Parathyroid adenoma (tissue), 2 donors: ENCODE data around the gene ADAMTS4.

Experiments
- H2AFZ ChIP-seq: fragments of 300-600 bp; sonication (generic); one replicate; pipeline ENCODE4 v1.7.0; 2017; ENCODE audit warnings: antibody characterized with exemption, mild to moderate bottlenecking
- H3K27ac ChIP-seq: fragments of 300-600 bp; sonication (generic); one replicate; pipeline ENCODE4 v1.7.0; 2017
- H3K27me3 ChIP-seq: fragments of 300-600 bp; sonication (generic); one replicate; pipeline ENCODE4 v1.7.0; 2017; ENCODE audit warnings: low read length; ENCODE audit not compliant: control insufficient read depth, insufficient read depth
- H3K36me3 ChIP-seq: fragments of 300-600 bp; sonication (generic); one replicate; pipeline ENCODE4 v1.7.0; 2017; ENCODE audit warnings: low read length; ENCODE audit not compliant: control insufficient read depth, insufficient read depth
- H3K4me1 ChIP-seq: fragments of 300-600 bp; sonication (generic); one replicate; pipeline ENCODE4 v1.7.0; 2017; ENCODE audit warnings: control low read depth
- H3K4me2 ChIP-seq: fragments of 300-600 bp; sonication (generic); one replicate; pipeline ENCODE4 v1.7.0; 2017; ENCODE audit warnings: low read length
- H3K4me3 ChIP-seq: fragments of 300-600 bp; sonication (generic); one replicate; pipeline ENCODE4 v1.7.0; 2017; ENCODE audit warnings: low read depth, low read length
- H3K79me2 ChIP-seq: fragments of 300-600 bp; sonication (generic); one replicate; pipeline ENCODE4 v1.7.0; 2017; ENCODE audit warnings: control low read depth
- H3K9ac ChIP-seq: fragments of 300-600 bp; sonication (generic); one replicate; pipeline ENCODE4 v1.7.0; 2017; ENCODE audit warnings: mild to moderate bottlenecking
- H3K9me3 ChIP-seq: fragments of 300-600 bp; sonication (generic); one replicate; pipeline ENCODE4 v1.7.0; 2017; ENCODE audit warnings: low read length; ENCODE audit not compliant: control insufficient read depth
- TF ChIP-seq, protein P1 (sequence below): fragments of 300-600 bp; sonication (generic); IDR thresholded peaks from one replicate; pipeline ENCODE4 v1.7.0; 2017; ENCODE audit warnings: antibody characterized with exemption, mild to moderate bottlenecking
- donor health status: primary hyperparathyroidism.

ADAMTS4 gene

GRCh38 chr1:161160671-161161145 is 38.1 kb downstream of the ADAMTS4 start:
- H3K27me3 ChIP-seq = no peaks in the 10 kb centered on the region
- no peak overlapping the region for H3K27ac ChIP-seq
- no peaks in the 10 kb centered on the region for H3K9me3 ChIP-seq
- TF ChIP-seq, protein P1, sequence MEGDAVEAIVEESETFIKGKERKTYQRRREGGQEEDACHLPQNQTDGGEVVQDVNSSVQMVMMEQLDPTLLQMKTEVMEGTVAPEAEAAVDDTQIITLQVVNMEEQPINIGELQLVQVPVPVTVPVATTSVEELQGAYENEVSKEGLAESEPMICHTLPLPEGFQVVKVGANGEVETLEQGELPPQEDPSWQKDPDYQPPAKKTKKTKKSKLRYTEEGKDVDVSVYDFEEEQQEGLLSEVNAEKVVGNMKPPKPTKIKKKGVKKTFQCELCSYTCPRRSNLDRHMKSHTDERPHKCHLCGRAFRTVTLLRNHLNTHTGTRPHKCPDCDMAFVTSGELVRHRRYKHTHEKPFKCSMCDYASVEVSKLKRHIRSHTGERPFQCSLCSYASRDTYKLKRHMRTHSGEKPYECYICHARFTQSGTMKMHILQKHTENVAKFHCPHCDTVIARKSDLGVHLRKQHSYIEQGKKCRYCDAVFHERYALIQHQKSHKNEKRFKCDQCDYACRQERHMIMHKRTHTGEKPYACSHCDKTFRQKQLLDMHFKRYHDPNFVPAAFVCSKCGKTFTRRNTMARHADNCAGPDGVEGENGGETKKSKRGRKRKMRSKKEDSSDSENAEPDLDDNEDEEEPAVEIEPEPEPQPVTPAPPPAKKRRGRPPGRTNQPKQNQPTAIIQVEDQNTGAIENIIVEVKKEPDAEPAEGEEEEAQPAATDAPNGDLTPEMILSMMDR = no peak
- peak overlapping the region; percentile 94 for H3K4me3 ChIP-seq
- no peaks in the 10 kb centered on the region for H3K4me1 ChIP-seq
- H3K9ac ChIP-seq = no peak overlapping the region
- H3K4me2 ChIP-seq = peak overlapping the region; percentile 69
- no peaks in the 10 kb centered on the region for H3K36me3 ChIP-seq
- H2AFZ ChIP-seq = no peak overlapping the region
- peaks cover 4% of the 10 kb centered on the region for H3K79me2 ChIP-seq

DNA sequence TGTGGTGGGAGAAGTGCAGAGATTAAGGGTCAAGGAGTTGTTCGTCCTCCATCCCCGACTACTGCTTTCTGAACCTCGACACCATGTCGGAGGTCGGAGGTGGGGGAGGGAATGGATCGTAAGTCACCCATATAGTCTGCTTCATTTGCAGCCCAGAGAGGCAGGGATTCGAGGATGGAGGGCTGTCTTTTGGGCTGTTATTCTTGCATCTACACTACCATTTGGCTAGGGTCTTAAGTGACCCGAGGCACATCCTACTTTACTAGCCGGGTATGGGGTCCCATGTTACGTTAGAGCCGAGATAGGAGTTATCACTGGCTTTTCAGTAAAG is 39.0 kb downstream of the ADAMTS4 start:
- H3K36me3 ChIP-seq = no peaks in the 10 kb centered on the region
- no peaks in the 10 kb centered on the region for H3K4me1 ChIP-seq
- H3K4me3 ChIP-seq = peak overlapping the region; percentile 94
- H3K27ac ChIP-seq = peak overlapping the region; percentile 91
- no peaks in the 10 kb centered on the region for H3K9me3 ChIP-seq
- H2AFZ ChIP-seq = peak overlapping the region; percentile 87
- no peaks in the 10 kb centered on the region for H3K27me3 ChIP-seq
- TF ChIP-seq, protein P1 = no peak
- peaks cover 4% of the 10 kb centered on the region for H3K79me2 ChIP-seq
- peak overlapping the region; percentile 69 for H3K4me2 ChIP-seq
- peak overlapping the region; percentile 37 for H3K9ac ChIP-seq

GRCh38 chr1:161159087-161159912 is 39.6 kb downstream of the ADAMTS4 start, which contains the start of gene USP21:
USP21 (plus strand) TSS chr1:161159500; CDS start chr1:161160641, 1,141 bp downstream.
- no peaks in the 10 kb centered on the region for H3K4me1 ChIP-seq
- H3K79me2 ChIP-seq = peaks cover 4% of the 10 kb centered on the region
- H3K27ac ChIP-seq = peak within 1 kb of the TSS; percentile 91
- TF ChIP-seq, protein P1 = no peak
- H3K36me3 ChIP-seq = no peaks in the 10 kb centered on the region
- H3K4me2 ChIP-seq = peak within 1 kb of the TSS; percentile 69
- H3K9ac ChIP-seq = peak within 1 kb of the TSS; percentile 37
- peak within 1 kb of the TSS; percentile 94 for H3K4me3 ChIP-seq
- H2AFZ ChIP-seq = peak within 1 kb of the TSS; percentile 87
- no peaks in the 10 kb centered on the region for H3K27me3 ChIP-seq
- no peaks in the 10 kb centered on the region for H3K9me3 ChIP-seq

DNA sequence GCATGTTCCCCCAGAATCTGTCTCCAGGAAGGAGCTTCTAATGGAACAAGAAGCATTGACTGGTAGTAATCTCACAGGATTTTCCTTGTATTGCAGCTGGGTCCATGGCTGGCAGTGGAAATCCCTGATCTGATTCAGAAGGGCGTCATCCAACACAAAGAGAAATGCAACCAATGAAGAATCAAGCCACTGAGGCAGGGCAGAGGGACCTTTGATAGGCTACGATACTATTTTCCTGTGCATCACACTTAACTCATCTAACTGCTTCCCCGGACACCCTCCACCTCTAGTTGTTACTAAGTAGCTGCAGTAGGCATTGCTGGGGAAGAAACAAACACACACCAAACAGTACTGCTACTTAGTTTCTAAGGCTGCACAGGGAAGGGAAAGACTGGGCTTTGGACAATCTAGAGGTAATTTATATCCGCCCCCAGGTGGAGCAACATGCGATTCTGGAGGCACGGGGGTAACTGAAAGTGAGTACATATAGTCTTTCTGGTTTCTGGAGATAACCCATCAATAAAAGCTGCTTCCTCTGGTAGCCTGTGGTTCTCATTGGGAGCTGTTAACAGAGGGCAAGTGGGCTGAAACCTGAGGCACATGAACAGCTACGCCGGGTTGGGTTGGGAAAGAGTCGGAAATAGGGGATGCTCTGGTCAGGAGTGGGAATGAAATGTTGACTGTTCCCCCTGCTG is 40.4 kb downstream of the ADAMTS4 start:
- Histone ChIP-seq H3K4me2 (peak overlapping the region; percentile 69), H3K4me3 (peak overlapping the region; percentile 94), H3K9me3 (no peaks in the 10 kb centered on the region), H3K4me1 (no peaks in the 10 kb centered on the region), H2AFZ (peak overlapping the region; percentile 87), H3K27me3 (no peaks in the 10 kb centered on the region), H3K27ac (peak overlapping the region; percentile 91), H3K9ac (no peak overlapping the region), H3K79me2 (peaks cover 4% of the 10 kb centered on the region), H3K36me3 (no peaks in the 10 kb centered on the region)
- TF ChIP-seq, protein P1 = no peak
